A549 treated with CORT108297 at 1 μM for 4 hours (cell line): Measurements from ENCODE around the gene ZNF253. TPM values are rescaled to one million over a fixed set of nuclear protein-coding genes. Genes with fewer than 3 reads are reported as not detected.

Source experiments
- total RNA-seq: library from RNA; stranded (reverse); fragments of 200-300 nt; extraction: Qiagen RNA extraction; gene quantifications from 5 replicates; pipeline ENCODE4 v1.2.3, GENCODE V29; 2022

ZNF253 gene
- not detected in 5 replicates for total RNA-seq

GRCh38 chr19:19865750-19866610, at the start of gene ZNF253:
ZNF253 (plus strand) TSS chr19:19865882; CDS start chr19:19865997, 115 bp downstream.

DNA sequence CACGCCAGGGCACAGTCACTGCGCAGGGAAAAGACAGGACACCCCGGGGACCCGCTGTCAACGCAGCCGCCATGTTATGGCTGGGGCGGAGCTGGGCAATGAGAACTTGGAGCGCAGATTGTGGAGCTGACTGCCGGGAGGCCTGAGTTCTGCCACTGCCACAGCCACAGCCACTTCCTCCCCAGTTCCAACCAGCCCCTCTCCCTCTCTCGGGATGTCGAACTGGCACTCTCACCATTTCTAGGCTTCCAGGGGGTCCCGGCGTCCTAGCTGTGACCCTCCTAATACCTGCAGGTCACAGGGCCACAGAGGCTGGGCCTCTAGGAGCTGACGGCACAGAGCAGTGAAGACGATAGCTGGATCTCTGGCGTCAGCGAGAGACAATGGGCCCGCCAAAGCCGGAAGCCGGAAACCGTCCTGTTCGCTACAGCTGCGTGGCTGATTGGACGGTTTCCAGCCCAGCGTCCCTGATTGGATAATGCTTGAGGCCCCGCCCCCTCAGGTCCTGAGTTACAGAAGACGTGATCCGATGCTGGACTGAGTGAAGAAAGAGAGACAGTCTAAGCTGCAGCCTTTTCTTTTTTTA, 44.2 kb upstream of the ZNF253 start, which contains the start of gene ZNF506:
ZNF506 (minus strand) TSS at position 385 of the 586 bp plus-strand sequence; CDS start at position 238, 147 bp downstream.

GRCh38 chr19:19900729-19901444, 35.2 kb downstream of the ZNF253 start, which contains the start of gene ZNF93:
ZNF93 (plus strand) TSS chr19:19900946; CDS start chr19:19901089, 143 bp downstream.

Other genes with a start within 250 kb of the ZNF253 start
- gene PBX4, start 247.2 kb upstream of the ZNF253 start, total RNA-seq = 0.91 to 2.2 TPM (median 1.6 TPM) in 5 replicates
- 3.1 to 4.3 TPM (median 4.2 TPM) in 5 replicates for gene LPAR2, start 237.7 kb upstream of the ZNF253 start, total RNA-seq
- 4.0 to 5.7 TPM (median 4.9 TPM) in 5 replicates for gene GMIP, start 222.2 kb upstream of the ZNF253 start, total RNA-seq
- gene ATP13A1, start 202.2 kb upstream of the ZNF253 start, total RNA-seq = 22.9 to 36.5 TPM (median 34.2 TPM) in 5 replicates
- 3.0 to 5.5 TPM (median 4.2 TPM) in 5 replicates for gene ZNF101, start 197.0 kb upstream of the ZNF253 start, total RNA-seq
- 1.5 to 2.1 TPM (median 1.9 TPM) in 5 replicates for gene ZNF14, start 132.8 kb upstream of the ZNF253 start, total RNA-seq
- gene ZNF506, start 44.1 kb upstream of the ZNF253 start, total RNA-seq = 0.07 to 0.22 TPM (median 0.13 TPM) in 5 replicates
- gene ZNF93, start 35.1 kb downstream of the ZNF253 start, total RNA-seq = not detected in 5 replicates
- gene ZNF682, start 173.6 kb downstream of the ZNF253 start, total RNA-seq = not detected in 5 replicates
- gene ZNF90, start 212.1 kb downstream of the ZNF253 start, total RNA-seq = not detected in 5 replicates